ENCODE data around the gene KLHL11.
"Not testable (repeated sequence)": the region's sequence is repeated elsewhere in the genome, so short reads cannot be mapped to it uniquely, and the experiment has no call there.

The KLHL11 gene

DNA sequence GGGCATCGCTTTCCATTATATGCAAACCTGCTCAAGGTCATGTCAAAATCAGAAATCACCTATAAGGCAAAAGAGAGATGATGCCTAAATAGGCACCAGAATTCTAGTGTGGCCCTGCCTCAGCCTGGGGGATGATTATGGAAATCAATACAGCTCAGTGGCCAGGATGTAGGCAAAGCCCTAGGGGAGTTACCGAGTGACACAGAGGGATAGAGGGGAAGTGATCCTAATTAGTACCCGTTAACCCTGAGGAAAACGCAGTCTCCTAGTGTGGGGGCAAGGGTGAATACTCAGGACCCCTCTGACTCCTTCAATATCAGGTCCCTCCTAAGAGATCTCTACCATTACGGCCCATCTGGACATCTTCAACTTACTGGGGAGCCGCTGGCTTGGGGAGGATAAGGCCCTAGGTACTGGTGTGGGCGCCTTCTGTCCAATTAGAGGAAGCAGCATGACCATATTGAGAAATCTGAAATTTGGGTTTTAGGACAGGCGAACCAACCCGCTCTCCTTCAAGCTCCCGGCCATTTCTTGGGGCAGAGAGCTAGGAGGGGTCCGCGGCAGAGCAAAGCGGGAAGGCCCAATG lies 29.9 kb downstream of the KLHL11 start:
- Histone ChIP-seq H3K27ac (no peak overlapping the region), H3K27me3 (peaks cover 66% of the 10 kb centered on the region), H3K36me3 (no peaks in the 10 kb centered on the region), H3K4me3 (ENCODE audit: low read depth in 1 of 2, low read length in 1 of 2) (peak overlapping the region; percentile 44 to 60), H3K4me1 (ENCODE audit: control insufficient read depth in 1 of 2, insufficient read depth in 1 of 2, low read depth in 1 of 2, low read length in 1 of 2) (peaks cover 3 to 12% of the 10 kb centered on the region in 2 experiments), H3K9me3 (no peaks in the 10 kb centered on the region)
- TF ChIP-seq, protein P1, sequence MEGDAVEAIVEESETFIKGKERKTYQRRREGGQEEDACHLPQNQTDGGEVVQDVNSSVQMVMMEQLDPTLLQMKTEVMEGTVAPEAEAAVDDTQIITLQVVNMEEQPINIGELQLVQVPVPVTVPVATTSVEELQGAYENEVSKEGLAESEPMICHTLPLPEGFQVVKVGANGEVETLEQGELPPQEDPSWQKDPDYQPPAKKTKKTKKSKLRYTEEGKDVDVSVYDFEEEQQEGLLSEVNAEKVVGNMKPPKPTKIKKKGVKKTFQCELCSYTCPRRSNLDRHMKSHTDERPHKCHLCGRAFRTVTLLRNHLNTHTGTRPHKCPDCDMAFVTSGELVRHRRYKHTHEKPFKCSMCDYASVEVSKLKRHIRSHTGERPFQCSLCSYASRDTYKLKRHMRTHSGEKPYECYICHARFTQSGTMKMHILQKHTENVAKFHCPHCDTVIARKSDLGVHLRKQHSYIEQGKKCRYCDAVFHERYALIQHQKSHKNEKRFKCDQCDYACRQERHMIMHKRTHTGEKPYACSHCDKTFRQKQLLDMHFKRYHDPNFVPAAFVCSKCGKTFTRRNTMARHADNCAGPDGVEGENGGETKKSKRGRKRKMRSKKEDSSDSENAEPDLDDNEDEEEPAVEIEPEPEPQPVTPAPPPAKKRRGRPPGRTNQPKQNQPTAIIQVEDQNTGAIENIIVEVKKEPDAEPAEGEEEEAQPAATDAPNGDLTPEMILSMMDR (IDR thresholded peaks at IDR 0.05), result no peak

DNA sequence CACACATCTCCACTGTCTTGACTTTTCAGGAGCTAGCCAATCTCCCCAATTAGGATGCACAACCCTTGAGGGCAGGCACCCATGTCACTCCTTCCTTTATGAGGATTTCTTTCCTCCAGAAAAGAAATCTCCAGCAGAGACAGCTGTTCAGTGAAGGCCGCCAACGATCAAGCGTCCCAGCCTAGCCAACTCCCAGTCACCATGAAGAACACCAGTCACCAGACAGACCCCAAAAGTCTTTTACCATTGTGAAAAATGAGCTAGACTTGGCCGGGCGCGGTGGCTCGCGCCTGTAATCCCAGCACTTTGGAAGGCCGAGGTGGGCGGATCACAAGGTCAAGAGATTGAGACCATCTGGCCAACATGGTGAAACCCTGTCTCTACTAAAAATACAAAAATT lies 35.3 kb downstream of the KLHL11 start:
- not testable (repeated sequence) for H3K4me1 ChIP-seq (ENCODE audit: control insufficient read depth in 1 of 2, insufficient read depth in 1 of 2, low read depth in 1 of 2, low read length in 1 of 2); H3K9me3 ChIP-seq; H3K4me3 ChIP-seq (ENCODE audit: low read depth in 1 of 2, low read length in 1 of 2); H3K27ac ChIP-seq; H3K36me3 ChIP-seq
- peaks cover 15% of the 10 kb centered on the region for H3K27me3 ChIP-seq

DNA sequence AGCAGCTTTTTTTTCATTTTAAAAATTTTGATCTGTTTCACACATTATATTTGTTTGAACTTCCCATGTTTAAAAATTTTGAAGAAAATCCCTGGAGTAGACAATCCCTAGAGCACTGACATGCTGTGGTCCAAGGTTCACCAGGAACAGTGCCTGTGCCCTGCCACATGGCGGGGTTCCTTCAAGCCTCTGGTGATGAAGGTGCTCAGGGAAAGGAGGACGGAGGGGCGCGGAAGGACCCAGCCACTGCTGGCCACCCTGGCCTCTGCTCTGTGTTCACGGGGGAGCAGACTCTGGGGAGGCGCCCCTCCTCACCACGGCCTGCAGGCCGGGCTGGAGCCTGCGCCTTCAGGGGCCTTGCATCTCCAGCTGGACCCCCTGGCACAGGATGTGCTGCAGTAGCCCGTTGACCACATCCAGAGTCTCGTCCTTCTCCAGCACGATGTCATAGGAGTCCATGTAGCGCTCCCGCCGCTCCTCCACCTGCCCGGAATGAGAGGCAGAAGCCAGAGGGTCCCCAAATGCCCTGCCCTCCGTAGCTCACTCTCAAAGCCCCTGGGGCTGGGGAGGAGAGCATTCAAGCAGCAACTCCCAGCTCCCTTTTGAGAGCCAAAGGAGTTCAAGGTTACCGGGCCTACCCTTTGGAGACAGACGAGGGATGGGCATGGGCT lies 39.9 kb downstream of the KLHL11 start:
- Histone ChIP-seq H3K9me3 (no peaks in the 10 kb centered on the region), H3K27me3 (no peaks in the 10 kb centered on the region), H3K4me1 (ENCODE audit: control insufficient read depth in 1 of 2, insufficient read depth in 1 of 2, low read depth in 1 of 2, low read length in 1 of 2) (no peaks in the 10 kb centered on the region), H3K27ac (no peak overlapping the region), H3K4me3 (ENCODE audit: low read depth in 1 of 2, low read length in 1 of 2) (no peak overlapping the region), H3K36me3 (no peaks in the 10 kb centered on the region)
- TF ChIP-seq, protein P1 (IDR thresholded peaks at IDR 0.05), result no peak

DNA sequence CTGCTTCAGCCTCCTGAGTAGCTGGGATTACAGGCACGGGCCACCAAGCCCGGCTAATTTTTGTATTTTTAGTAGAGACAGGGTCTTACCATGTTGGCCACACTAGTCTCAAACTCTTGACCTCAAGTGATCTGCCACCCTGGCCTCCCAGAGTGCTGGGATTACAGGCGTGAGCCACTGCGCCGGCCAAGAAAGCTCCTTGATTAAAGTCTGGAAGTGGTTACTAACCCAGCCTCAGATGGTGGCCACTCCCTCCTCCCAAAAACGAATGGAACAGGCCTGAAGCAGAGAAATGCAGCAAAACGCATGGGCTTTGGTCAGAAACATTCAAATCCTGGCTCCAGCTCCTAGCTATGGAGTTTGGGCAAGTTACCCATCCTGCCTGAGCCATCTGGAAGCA lies 41.1 kb downstream of the KLHL11 start:
- no peak overlapping the region for H3K4me3 ChIP-seq (ENCODE audit: low read depth in 1 of 2, low read length in 1 of 2)
- H3K9me3 ChIP-seq, result no peaks in the 10 kb centered on the region
- H3K27ac ChIP-seq, result no peak overlapping the region
- H3K27me3 ChIP-seq, result no peaks in the 10 kb centered on the region
- no peaks in the 10 kb centered on the region for H3K4me1 ChIP-seq (ENCODE audit: control insufficient read depth in 1 of 2, insufficient read depth in 1 of 2, low read depth in 1 of 2, low read length in 1 of 2)
- H3K36me3 ChIP-seq, result no peaks in the 10 kb centered on the region
- TF ChIP-seq, protein P1 (IDR thresholded peaks at IDR 0.05), result no peak

DNA sequence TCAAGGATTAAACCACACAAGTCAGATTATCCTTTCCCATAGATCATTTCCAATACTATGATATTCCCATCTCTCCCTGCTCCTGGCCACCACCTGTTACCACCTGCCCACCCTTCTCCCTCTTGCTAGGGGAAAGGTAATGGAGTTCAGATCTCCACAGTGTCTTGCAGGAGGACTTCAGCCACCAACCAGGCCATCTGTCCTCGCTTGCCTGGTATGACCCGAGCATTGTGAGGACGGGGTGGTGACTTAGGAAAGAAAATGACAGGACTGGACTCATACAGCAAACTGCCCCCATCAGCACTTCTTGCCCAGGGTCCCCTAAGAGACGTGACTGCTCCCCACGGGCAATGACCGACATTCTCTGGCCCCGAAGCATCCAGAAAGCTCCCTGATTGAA lies 41.6 kb downstream of the KLHL11 start:
- Histone ChIP-seq H3K4me1 (ENCODE audit: control insufficient read depth in 1 of 2, insufficient read depth in 1 of 2, low read depth in 1 of 2, low read length in 1 of 2) (no peaks in the 10 kb centered on the region), H3K27ac (no peak overlapping the region), H3K4me3 (ENCODE audit: low read depth in 1 of 2, low read length in 1 of 2) (no peak overlapping the region), H3K27me3 (no peaks in the 10 kb centered on the region), H3K9me3 (no peaks in the 10 kb centered on the region), H3K36me3 (no peaks in the 10 kb centered on the region)
- TF ChIP-seq, protein P1 (IDR thresholded peaks at IDR 0.05), result no peak

DNA sequence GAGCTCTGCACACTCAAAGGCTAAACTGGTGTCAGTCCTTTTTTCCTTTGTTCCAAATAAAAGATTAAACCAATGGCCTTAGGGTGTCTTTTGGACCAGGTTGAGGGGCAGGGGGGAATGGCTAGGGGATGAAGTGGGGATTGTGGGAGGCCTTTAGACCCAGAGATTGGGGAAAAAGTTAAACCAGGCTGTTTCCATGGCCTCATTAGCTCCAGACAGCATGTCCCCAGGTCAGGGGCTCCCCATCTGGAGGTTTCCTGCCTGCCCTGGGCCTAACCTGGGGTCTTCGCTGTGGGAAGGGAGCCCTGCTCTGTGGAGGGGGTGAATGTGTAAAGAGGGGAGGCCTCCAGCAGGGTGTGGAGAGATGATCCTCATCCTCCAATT lies 42.1 kb downstream of the KLHL11 start:
- no peaks in the 10 kb centered on the region for H3K27me3 ChIP-seq
- H3K9me3 ChIP-seq, result no peaks in the 10 kb centered on the region
- no peak overlapping the region for H3K27ac ChIP-seq
- H3K4me1 ChIP-seq (ENCODE audit: control insufficient read depth in 1 of 2, insufficient read depth in 1 of 2, low read depth in 1 of 2, low read length in 1 of 2), result no peaks in the 10 kb centered on the region
- no peaks in the 10 kb centered on the region for H3K36me3 ChIP-seq
- H3K4me3 ChIP-seq (ENCODE audit: low read depth in 1 of 2, low read length in 1 of 2), result no peak overlapping the region
- TF ChIP-seq, protein P1 (IDR thresholded peaks at IDR 0.05), result no peak

Measured in neutrophil (primary cell).